ENCODE measurements around the gene MAFF. TPM values are rescaled to one million over a fixed set of nuclear protein-coding genes. Genes with fewer than 3 reads are reported as not detected.

Gene MAFF
- polyA plus RNA-seq, 1 of the 3 experiments (the other 2 are of a cell fraction), result 7.9 TPM

DNA sequence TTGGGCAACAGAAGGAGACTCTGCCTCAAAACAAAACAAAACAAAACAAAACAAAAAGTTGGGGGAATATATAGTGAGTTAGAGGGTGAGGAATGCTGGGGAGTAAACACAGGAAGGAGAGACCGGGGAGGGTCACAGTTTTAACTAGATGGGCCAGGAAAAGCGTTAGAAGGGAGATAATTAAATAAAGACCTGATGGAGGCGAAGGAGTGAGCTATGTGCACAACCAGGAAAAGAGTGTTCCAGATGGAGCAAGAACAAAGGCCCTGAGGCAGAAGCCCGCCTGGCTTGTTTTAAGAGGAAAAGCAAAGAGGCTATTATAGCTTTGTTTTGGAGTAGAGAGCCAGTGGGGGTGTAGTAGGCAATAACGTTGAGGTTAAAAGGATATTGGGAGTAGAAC is 15.4 kb upstream of the MAFF start:
- TF ChIP-seq, protein P1, sequence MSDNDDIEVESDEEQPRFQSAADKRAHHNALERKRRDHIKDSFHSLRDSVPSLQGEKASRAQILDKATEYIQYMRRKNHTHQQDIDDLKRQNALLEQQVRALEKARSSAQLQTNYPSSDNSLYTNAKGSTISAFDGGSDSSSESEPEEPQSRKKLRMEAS (IDR thresholded peaks at IDR 0.05; ENCODE audit: low read depth), result no peak
- TF ChIP-seq RAD21 (IDR thresholded peaks at IDR 0.05; ENCODE audit: low read length), result no peak
- TF ChIP-seq, protein P2, sequence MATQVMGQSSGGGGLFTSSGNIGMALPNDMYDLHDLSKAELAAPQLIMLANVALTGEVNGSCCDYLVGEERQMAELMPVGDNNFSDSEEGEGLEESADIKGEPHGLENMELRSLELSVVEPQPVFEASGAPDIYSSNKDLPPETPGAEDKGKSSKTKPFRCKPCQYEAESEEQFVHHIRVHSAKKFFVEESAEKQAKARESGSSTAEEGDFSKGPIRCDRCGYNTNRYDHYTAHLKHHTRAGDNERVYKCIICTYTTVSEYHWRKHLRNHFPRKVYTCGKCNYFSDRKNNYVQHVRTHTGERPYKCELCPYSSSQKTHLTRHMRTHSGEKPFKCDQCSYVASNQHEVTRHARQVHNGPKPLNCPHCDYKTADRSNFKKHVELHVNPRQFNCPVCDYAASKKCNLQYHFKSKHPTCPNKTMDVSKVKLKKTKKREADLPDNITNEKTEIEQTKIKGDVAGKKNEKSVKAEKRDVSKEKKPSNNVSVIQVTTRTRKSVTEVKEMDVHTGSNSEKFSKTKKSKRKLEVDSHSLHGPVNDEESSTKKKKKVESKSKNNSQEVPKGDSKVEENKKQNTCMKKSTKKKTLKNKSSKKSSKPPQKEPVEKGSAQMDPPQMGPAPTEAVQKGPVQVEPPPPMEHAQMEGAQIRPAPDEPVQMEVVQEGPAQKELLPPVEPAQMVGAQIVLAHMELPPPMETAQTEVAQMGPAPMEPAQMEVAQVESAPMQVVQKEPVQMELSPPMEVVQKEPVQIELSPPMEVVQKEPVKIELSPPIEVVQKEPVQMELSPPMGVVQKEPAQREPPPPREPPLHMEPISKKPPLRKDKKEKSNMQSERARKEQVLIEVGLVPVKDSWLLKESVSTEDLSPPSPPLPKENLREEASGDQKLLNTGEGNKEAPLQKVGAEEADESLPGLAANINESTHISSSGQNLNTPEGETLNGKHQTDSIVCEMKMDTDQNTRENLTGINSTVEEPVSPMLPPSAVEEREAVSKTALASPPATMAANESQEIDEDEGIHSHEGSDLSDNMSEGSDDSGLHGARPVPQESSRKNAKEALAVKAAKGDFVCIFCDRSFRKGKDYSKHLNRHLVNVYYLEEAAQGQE (IDR thresholded peaks at IDR 0.05; ENCODE audit: low read depth, low read length), result no peak
- no peak for TF ChIP-seq PBX3 (IDR thresholded peaks at IDR 0.05)
- no peak for TF ChIP-seq POLR2AphosphoS5 (IDR thresholded peaks at IDR 0.05; ENCODE audit: low read depth, low read length)
- TF ChIP-seq MXI1 (IDR thresholded peaks at IDR 0.05; ENCODE audit: low read depth, low read length), result no peak
- TF ChIP-seq TEAD4 (IDR thresholded peaks at IDR 0.05; ENCODE audit: borderline replicate concordance, insufficient read depth), result no peak
- Histone ChIP-seq H3K27ac (ENCODE audit: low read depth in 2 of 2, low read length in 1 of 2) (no peak overlapping the region), H3K9me3 (no peaks in the 10 kb centered on the region), H3K9me2 (no peaks in the 10 kb centered on the region), H4K20me1 (ENCODE audit: insufficient read depth) (no peaks in the 10 kb centered on the region), H3K79me2 (ENCODE audit: insufficient read depth) (no peaks in the 10 kb centered on the region), H3K27me3 (ENCODE audit: insufficient read depth) (no peaks in the 10 kb centered on the region), H3K4me1 (ENCODE audit: control insufficient read depth in 1 of 2, insufficient read depth in 2 of 2, low read depth in 1 of 2, low read length in 1 of 2) (no peaks in the 10 kb centered on the region), H2AFZ (ENCODE audit: low read depth) (no peak overlapping the region), H3K9ac (no peak overlapping the region), H3F3A (replicated peaks; ENCODE audit: insufficient read depth) (no peaks in the 10 kb centered on the region), H3K4me2 (no peak overlapping the region), H3K4me3 (ENCODE audit: low read depth in 2 of 2, low read length in 1 of 2) (no peak overlapping the region), H3K36me3 (replicated peaks in 1 of 2; ENCODE audit: control insufficient read depth in 1 of 2, insufficient read depth in 2 of 2, low read length in 1 of 2) (no peaks in the 10 kb centered on the region)
- CTCF ChIA-PET, result interaction anchor here (0.9 to 1.2 kb wide), 2 partner anchors 37 to 72 kb away, joined by 3 read pairs; no protein-coding TSS in a partner anchor
- WGBS (ENCODE audit: low lambda C conversion rate), result 70% methylated on average over 5 of the region's 5 CpGs
- POLR2A ChIA-PET, result no interaction called here
- DNase-seq, result no peak

- H3K27me3 ChIP-seq (ENCODE audit: insufficient read depth), result no peaks in the 10 kb centered on the region
- H3K9me3 ChIP-seq, result no peaks in the 10 kb centered on the region
- H3K9me2 ChIP-seq, result no peaks in the 10 kb centered on the region
- no peaks in the 10 kb centered on the region for H4K20me1 ChIP-seq (ENCODE audit: insufficient read depth)
- no peak overlapping the region for H3K4me3 ChIP-seq (ENCODE audit: low read depth in 2 of 2, low read length in 1 of 2)
- H3K4me1 ChIP-seq (ENCODE audit: control insufficient read depth in 1 of 2, insufficient read depth in 2 of 2, low read depth in 1 of 2, low read length in 1 of 2), result no peaks in the 10 kb centered on the region
- ChIA-PET CTCF (no interaction called here), POLR2A (no interaction called here)
- no peak overlapping the region for H3K4me2 ChIP-seq
- H3K79me2 ChIP-seq (ENCODE audit: insufficient read depth), result no peaks in the 10 kb centered on the region
- WGBS (ENCODE audit: low lambda C conversion rate), result 80% methylated on average over 7 of the region's 10 CpGs
- H3K36me3 ChIP-seq (replicated peaks in 1 of 2; ENCODE audit: control insufficient read depth in 1 of 2, insufficient read depth in 2 of 2, low read length in 1 of 2), result no peaks in the 10 kb centered on the region
- H3K27ac ChIP-seq (ENCODE audit: low read depth in 2 of 2, low read length in 1 of 2), result no peak overlapping the region
- no peak overlapping the region for H2AFZ ChIP-seq (ENCODE audit: low read depth)
- H3F3A ChIP-seq (replicated peaks; ENCODE audit: insufficient read depth), result no peaks in the 10 kb centered on the region
- no peak for DNase-seq
- no peak overlapping the region for H3K9ac ChIP-seq
- TF ChIP-seq RCOR1 (IDR thresholded peaks at IDR 0.05; ENCODE audit: low read length), result no peak
- TF ChIP-seq TAF1 (IDR thresholded peaks at IDR 0.05; ENCODE audit: borderline replicate concordance, low read depth, low read length), result no peak
- TF ChIP-seq, protein P2 (IDR thresholded peaks at IDR 0.05; ENCODE audit: low read depth, low read length), result no peak
- TF ChIP-seq SMC3 (IDR thresholded peaks at IDR 0.05; ENCODE audit: low read depth, low read length), result no peak
- no peak for TF ChIP-seq CHD2 (IDR thresholded peaks at IDR 0.05; ENCODE audit: low read length, partially characterized antibody)
- no peak for TF ChIP-seq RFX5 (IDR thresholded peaks at IDR 0.05; ENCODE audit: low read length)
- no peak for TF ChIP-seq RXRA (IDR thresholded peaks at IDR 0.05; ENCODE audit: borderline replicate concordance, low read depth)
- TF ChIP-seq POLR2AphosphoS5 (IDR thresholded peaks at IDR 0.05; ENCODE audit: low read depth, low read length), result no peak
- TF ChIP-seq EP300 (IDR thresholded peaks at IDR 0.05; ENCODE audit: borderline replicate concordance in 1 of 2, low read depth in 1 of 2, low read length in 1 of 2), result no peak
- no peak for TF ChIP-seq NFIC (IDR thresholded peaks at IDR 0.05; ENCODE audit: borderline replicate concordance)
- no peak for TF ChIP-seq IRF3 (IDR thresholded peaks at IDR 0.05; ENCODE audit: low read depth, low read length)
- no peak for TF ChIP-seq MXI1 (IDR thresholded peaks at IDR 0.05; ENCODE audit: low read depth, low read length)
Observed at GRCh38 chr22:38187413-38188212, 14.2 kb upstream of the MAFF start.
